ENCODE data around the gene GNAI2. TPM values are rescaled to one million over a fixed set of nuclear protein-coding genes. Genes with fewer than 3 reads are reported as not detected.
A peak's percentile ranks its signal among the peaks of the same experiment; 100 is the strongest.

Gene GNAI2
- total RNA-seq, 6 experiments from 2014 or later, result 532 to 617 (median 582) TPM

DNA sequence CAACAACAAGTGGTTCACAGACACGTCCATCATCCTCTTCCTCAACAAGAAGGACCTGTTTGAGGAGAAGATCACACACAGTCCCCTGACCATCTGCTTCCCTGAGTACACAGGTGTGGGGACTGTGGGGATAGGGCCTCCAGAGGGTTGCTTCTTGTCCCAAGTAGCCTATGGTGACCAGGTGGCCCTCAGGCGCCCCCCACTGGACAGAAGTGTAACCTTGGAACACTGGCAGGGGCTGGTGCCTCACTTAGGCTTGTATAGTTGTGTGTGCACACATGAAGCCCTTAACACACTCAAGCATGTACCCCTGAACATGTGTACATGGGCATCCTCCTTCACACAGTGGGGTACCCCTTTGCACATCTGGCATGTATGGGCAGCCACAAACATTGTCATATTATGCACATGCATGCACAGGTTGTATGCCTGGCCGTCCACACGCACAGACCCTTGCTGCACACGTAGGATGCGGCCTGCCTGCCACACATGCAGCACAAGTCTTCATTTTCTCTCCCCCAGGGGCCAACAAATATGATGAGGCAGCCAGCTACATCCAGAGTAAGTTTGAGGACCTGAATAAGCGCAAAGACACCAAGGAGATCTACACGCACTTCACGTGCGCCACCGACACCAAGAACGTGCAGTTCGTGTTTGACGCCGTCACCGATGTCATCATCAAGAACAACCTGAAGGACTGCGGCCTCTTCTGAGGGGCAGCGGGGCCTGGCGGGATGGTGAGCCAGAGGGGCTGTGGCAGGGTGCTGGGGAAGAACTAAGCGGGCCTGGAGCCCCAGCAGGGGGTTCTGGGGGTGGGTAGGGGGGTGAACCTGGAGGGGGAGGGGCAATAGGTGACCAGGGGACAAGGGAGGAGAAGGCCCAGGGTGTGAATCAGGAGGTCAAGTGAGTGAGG lies 21.2 kb downstream of the GNAI2 start:
- DNase-seq, result no peak
- Mint-ChIP-seq H3K27ac (peak overlapping the region; percentile 26), H3K36me3 (ENCODE audit: low read depth) (peaks cover 13% of the 10 kb centered on the region)

DNA sequence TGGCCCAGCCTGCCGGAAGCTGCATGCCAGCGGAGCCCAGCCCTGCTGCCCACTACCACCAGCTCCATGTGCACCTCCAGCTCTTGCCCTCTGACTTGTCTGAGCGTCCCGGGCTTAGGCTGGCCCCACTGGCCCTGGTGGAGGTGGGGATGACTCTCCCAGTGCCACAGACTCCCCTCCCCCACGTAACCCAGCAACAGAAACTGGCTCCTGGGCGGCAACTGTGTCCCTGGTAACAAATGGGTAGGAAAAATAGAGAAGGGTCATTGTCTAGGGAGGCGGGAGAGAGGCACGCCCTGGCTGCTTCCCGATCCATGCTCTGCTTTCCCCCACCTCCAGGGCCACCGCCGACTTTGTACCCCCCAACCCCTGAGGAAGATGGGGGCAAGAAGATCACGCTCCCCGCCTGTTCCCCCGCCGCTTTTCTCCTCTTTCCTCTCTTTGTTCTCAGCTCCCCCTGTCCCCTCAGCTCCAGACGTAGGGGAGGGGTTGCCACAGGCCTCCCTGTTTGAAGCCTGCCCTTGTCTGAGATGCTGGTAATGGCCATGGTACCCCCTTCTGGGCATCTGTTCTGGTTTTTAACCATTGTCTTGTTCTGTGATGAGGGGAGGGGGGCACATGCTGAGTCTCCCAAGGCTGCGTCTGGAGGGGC lies 22.2 kb downstream of the GNAI2 start:
- TF ChIP-seq, protein P1, sequence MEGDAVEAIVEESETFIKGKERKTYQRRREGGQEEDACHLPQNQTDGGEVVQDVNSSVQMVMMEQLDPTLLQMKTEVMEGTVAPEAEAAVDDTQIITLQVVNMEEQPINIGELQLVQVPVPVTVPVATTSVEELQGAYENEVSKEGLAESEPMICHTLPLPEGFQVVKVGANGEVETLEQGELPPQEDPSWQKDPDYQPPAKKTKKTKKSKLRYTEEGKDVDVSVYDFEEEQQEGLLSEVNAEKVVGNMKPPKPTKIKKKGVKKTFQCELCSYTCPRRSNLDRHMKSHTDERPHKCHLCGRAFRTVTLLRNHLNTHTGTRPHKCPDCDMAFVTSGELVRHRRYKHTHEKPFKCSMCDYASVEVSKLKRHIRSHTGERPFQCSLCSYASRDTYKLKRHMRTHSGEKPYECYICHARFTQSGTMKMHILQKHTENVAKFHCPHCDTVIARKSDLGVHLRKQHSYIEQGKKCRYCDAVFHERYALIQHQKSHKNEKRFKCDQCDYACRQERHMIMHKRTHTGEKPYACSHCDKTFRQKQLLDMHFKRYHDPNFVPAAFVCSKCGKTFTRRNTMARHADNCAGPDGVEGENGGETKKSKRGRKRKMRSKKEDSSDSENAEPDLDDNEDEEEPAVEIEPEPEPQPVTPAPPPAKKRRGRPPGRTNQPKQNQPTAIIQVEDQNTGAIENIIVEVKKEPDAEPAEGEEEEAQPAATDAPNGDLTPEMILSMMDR (IDR thresholded peaks at IDR 0.05), result no peak
- H3K27me3 Mint-ChIP-seq (ENCODE audit: insufficient read depth), result peaks cover 2% of the 10 kb centered on the region; the same call in 1 of the 2 replicates
- peaks cover 12% of the 10 kb centered on the region for H3K36me3 Mint-ChIP-seq (ENCODE audit: low read depth)
- no peaks in the 10 kb centered on the region for H3K9me3 Mint-ChIP-seq
- no peak for DNase-seq
- peak overlapping the region; percentile 49 for H3K27ac Mint-ChIP-seq
- peaks cover 29% of the 10 kb centered on the region for H3K4me1 Mint-ChIP-seq (ENCODE audit: low read depth)
- H3K4me3 Mint-ChIP-seq, result no peak overlapping the region

More for the DNA sequence above, 21.2 kb downstream of the GNAI2 start:
- TF ChIP-seq, protein P1 (IDR thresholded peaks at IDR 0.05), result peak; percentile 81
- Mint-ChIP-seq H3K4me3 (no peak overlapping the region), H3K9me3 (no peaks in the 10 kb centered on the region), H3K4me1 (ENCODE audit: low read depth) (peaks cover 26% of the 10 kb centered on the region), H3K27me3 (ENCODE audit: insufficient read depth) (peaks cover 2% of the 10 kb centered on the region; the same call in 1 of the 2 replicates)

DNA sequence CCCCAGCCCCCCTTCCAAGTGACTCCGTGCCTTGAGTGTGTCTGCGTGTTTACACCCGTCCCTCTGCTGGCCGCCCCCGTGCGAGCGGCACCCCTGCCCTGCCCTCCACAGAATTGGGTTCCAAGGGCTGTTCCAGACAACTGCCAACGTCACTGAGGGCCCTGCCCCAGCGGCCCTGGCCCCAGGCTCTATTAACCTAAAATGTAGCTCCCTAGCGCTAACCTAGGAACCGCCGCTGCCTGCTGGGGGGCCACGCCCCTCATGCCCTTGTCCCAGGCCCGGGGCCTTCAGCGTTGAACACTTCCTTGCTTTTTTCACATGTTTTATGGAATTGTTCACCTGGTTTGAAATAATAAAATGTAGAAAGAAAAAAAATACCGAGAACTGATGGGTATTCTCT lies 23.0 kb downstream of the GNAI2 start:
- H3K27ac Mint-ChIP-seq, result peak overlapping the region; percentile 49; the same call in 1 of the 2 replicates
- peaks cover 30% of the 10 kb centered on the region for H3K4me1 Mint-ChIP-seq (ENCODE audit: low read depth)
- H3K4me3 Mint-ChIP-seq, result no peak overlapping the region
- no peak for DNase-seq
- TF ChIP-seq, protein P1 (IDR thresholded peaks at IDR 0.05), result 0 out of 2 replicates have a peak, but pooled peaks have one; percentile 9
- 0 out of 2 replicates have a peak, but pooled peaks cover 2% of the 10 kb centered on the region for H3K27me3 Mint-ChIP-seq (ENCODE audit: insufficient read depth)
- peaks cover 5% of the 10 kb centered on the region for H3K36me3 Mint-ChIP-seq (ENCODE audit: low read depth)
- H3K9me3 Mint-ChIP-seq, result no peaks in the 10 kb centered on the region

- H3K36me3 Mint-ChIP-seq (ENCODE audit: low read depth), result peaks cover 5% of the 10 kb centered on the region
- no peak for DNase-seq
- H3K27me3 Mint-ChIP-seq (ENCODE audit: insufficient read depth), result 0 out of 2 replicates have a peak, but pooled peaks cover 2% of the 10 kb centered on the region
- H3K4me3 Mint-ChIP-seq, result peak overlapping the region; percentile 13; the same call in 1 of the 2 replicates
- TF ChIP-seq, protein P1 (IDR thresholded peaks at IDR 0.05), result no peak
- peaks cover 30% of the 10 kb centered on the region for H3K4me1 Mint-ChIP-seq (ENCODE audit: low read depth)
- H3K27ac Mint-ChIP-seq, result peak overlapping the region; percentile 76
- H3K9me3 Mint-ChIP-seq, result no peaks in the 10 kb centered on the region
Measured at GRCh38 chr3:50259432-50260026, 23.5 kb downstream of the GNAI2 start.
